GM19351 (cell line): ENCODE results near the gene GHRL.
A peak's percentile ranks its signal among the peaks of the same experiment; 100 is the strongest.
"Not testable (repeated sequence)": the region's sequence is repeated elsewhere in the genome, so short reads cannot be mapped to it uniquely, and the experiment has no call there.

Experiments used
- ATAC-seq: cut with Tn5 transposase; IDR thresholded peaks from one replicate; pipeline ENCODE4 v1.9.1; 2021; ENCODE audit warnings: mild to moderate bottlenecking, moderate library complexity; ENCODE audit not compliant: unreplicated experiment

The GHRL gene

DNA sequence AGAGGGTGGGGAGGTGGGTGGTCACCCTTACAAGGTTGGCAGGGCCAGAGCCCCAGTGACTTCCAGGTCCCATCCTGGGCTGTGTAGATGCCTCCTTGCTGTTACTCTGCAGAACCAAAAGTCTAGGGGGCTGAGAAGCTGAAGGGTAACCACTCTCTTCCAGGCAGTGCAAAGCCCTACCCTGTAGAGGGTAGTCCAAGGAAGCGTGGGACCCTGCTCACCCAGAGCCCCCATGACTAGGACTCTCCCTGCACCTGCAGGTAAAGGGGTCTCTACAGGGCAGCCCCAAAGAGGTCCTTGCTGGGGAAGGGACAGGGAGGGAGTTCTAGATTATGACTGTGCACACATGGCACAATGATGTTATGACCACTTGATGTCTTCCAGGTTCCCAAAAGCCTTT lies 14.2 kb downstream of the GHRL start:
- ATAC-seq, result no peak

DNA sequence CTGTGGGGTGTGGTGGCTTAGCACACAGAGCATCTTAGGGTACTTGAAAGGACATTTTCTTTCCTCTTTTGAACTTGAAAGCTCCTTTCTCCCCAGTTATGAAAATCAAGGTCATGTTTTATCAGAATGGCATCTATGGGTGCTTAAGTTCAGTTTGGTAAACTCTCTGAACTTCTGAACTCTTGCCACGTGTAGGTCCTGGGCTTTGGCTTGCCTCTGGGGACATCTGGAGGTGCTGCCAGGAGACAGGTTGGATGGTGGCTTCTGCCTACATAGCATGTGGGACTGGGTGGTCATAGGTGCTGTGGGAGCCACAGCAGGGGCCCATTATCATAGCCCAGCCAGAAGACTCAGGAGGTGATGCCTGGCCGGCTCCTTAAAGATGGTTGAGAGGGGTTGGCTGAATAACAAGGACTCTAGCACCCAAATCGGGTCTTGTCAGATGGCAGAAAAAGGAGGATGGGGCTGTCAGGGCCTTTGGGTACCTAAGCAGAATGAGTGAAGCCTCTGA lies 15.6 kb downstream of the GHRL start:
- no peak for ATAC-seq

DNA sequence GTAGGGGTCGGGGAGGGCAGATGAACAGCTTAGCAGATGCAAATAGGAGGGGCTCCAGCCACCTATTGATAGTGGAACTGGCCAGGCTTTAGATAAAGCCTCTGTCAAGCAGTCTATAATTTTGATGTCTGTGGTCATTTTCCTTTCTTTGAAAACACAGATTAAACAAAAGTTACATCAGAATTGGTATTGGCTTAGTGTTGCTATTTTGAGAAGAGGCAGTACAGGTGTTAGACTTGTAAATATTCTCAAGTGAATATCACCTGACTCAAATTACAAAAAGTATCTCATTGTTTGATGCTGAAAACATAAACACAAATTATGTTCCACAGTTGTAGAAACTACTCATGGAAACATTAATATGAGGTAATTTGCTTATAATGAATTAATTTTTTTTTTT lies 18.1 kb downstream of the GHRL start:
- ATAC-seq, result no peak

DNA sequence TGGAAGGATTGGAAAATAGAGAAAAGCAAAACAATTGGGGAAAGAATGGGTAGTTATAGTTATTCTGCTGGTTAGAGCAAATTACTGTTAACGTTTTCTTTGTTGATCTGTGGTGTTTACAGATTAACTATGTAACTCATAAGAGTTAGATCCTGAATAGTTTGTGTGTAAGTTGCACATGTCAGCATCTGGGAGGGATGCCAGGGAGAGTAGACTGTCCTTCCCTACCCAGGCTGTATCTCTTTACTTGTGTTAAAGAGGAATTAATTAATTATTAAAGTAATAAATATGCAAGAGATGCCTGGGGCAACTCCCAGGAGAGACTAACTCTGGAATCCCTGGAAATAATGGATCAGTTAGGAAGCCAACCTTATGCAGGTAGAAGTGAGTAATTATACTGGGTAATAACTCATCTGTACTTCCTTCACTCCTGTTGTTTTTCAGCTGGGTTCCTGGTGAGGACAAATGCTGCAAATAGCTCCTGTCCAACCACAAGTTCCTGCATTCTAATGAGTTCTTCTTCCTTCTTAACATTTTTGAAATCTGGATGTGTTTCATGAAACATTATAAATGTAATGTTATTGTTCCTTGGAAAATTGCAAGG lies 18.9 kb downstream of the GHRL start:
- ATAC-seq, result no peak

DNA sequence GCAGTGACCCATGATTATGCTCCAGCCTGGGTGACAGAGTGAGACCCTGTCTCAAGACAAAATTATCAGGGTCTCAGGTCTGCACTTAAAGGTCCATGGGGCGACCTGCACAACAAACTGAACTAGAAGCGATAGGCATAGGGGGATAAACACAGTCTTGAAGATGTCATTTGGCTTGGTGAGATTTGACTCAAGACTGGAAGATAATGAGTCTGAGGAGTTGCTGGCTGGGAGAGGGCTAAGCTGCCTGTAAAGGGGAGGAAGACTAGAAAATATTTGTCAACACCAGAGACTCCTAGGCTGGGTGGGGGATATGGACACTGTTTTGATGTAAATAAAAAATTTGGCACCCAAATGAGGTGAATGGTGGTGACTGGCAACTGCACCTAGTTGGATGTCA lies 19.8 kb downstream of the GHRL start:
- no peak for ATAC-seq

DNA sequence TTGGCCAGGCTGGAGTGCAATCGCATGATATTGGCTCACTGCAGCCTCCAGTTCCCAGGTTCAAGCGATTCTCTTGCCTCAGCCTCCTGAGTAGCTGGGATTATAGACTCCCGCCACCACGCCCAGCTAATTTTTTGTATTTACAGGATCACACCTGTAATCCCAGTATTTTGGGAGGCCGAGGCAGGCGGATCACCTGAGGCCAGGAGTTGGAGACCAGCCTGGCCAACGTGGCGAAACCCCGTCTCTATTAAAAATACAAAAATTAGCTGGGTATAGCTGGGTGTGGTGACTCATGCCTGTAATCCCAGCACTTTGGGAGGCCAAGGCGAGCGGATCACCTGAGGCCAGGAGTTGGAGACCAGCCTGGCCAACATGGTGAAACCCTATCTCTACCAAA lies 20.3 kb downstream of the GHRL start:
- not testable (repeated sequence) for ATAC-seq

DNA sequence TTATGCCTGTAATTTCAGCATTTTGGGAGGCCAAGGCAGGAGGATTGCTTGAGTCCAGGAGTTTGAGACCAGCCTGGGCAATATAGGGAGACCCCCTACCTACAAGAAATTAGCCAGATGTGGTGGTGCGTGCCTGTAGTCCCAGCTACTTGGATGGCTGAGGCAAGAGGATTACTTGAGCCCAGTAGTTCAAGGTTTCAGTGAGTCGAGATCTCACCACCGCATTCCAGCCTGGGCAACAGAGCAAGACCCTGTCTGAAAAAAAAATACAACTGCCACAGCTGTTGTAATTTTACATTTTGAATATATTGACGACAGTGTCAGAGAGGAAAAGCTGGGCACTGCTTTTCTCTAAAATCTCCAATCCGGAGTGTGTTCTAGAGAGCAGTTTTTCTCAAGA lies 23.3 kb downstream of the GHRL start:
- no peak for ATAC-seq

DNA sequence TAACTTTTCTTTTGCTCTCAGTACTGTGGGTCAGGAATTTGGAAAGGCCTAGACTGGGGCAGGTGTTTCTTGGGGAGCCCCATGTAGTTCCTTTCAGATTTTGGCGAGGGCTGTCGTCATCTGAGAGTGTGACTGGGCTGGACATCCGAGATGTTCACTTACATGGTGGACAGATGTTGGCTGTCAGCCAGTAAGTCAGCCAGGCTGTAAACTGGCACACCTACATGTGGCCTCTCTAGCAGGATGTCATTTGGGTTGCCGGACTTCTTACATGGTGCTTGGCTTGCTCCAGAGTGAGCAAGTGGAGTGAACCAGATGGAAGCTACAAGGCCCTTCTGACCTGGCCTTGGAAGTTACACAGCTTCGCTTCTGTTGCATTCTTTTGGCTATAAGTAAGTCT lies 23.8 kb downstream of the GHRL start:
- ATAC-seq, result no peak

DNA sequence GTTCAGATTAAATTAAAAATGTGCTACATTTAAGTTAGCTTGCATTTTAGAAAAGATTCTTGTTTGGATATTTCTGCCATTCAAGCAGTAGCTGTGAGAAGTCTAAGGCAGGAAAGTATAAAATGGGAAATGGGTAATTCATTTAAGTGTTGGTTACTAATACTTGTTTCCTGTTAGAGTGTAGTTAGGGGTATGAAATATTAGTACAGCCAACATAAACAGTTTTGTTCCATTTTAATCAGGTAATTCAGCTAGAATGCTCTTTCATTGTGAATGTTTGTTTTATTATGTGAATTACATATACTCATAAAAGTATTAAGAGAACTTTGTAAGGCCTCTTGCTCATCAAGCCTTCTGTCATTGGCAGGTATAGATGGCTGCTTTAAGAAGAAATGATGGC lies 24.6 kb downstream of the GHRL start:
- ATAC-seq, result no peak

DNA sequence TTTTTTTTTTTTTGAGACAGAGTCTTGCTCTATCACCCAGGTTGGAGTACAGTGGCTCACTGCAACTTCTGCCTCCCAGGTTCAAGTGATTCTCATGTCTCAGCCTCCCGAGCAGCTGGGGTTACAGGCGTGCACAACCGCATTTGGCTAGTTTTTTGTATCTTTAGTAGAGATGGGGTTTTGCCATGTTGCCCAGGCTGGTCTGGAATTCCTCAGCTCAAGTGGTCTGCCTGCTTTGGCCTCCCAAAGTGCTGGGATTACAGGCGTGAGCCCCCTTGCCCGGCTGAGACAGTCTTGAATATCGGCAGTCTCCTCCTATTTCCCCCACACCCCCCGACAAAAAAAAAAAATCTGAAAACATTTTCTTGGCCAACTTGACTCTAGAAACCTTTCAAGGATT lies 25.8 kb downstream of the GHRL start:
- ATAC-seq, result not testable (repeated sequence)

DNA sequence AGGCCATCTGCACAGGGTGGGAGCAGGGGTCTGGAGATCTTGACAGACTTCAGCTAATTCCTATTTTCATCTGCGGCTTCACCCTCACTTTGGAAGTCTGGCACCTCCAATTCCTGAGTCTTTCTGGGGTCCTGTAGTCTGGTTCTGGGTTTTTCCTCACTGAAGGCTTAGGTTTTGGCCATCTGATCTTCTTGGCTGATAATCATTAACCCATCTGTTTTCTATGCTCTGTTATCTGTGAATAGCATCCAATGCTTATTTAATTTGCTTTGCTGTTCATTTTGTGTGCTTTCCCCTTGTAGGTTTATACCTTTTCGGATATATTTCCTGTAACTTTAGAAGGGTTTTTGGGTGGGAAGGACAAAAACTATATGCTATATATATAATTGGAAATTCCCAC lies 26.9 kb downstream of the GHRL start:
- ATAC-seq, result no peak

DNA sequence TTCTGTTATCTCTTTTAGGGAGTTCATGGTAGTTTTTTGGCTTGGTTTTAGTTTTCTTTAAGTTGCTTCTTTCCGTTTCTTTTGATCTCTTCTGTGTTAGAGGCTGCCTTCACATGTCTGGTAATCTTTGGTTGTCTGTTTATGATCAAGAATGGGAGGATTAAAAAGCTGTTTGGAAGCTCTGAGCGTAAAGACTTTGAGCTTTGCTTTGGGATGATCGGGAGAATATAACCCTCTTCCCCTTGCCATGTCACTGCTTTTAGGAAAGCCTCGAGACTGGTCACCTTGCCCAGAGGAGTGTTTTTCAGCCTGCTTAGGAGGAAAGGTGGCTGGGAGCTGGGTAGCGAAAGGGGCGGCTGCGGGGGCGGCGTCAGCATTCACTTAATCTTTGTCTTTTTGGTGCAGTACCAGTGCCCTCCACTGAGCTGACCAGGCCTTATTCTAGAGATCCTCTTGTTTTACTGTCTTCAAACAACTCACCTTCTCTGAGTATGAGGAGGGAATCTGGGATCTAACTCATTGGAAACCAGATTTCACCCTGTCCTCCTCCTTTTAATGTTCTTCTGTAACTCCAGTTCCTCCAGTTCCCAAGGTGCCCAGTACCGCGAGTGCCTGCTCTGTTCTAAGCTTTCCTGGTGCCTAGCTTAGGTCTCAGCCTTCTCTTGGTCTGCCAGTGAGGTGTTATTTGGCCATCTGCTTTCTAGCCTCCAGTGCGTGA lies 28.9 kb downstream of the GHRL start:
- ATAC-seq, result peak; percentile 50

DNA sequence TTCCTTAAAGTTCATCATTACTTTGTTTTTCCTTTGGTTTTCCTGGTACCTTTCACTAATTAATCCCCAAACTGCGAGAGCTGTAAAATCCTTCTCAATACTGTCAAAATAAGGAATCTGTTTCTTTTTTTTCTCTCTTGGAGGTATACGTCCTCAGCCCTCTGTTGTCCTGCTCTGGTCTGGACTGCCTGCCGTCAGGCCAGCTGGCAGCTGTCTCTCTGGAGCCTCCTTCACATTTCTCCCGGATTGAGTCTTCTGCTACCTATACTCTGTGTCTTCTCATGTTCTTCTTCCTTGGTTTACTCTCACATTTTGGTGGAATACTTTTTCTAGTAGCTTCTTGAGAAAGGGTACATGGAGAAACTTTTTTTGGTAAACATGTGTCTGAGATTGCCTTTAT lies 30.7 kb downstream of the GHRL start:
- no peak for ATAC-seq

DNA sequence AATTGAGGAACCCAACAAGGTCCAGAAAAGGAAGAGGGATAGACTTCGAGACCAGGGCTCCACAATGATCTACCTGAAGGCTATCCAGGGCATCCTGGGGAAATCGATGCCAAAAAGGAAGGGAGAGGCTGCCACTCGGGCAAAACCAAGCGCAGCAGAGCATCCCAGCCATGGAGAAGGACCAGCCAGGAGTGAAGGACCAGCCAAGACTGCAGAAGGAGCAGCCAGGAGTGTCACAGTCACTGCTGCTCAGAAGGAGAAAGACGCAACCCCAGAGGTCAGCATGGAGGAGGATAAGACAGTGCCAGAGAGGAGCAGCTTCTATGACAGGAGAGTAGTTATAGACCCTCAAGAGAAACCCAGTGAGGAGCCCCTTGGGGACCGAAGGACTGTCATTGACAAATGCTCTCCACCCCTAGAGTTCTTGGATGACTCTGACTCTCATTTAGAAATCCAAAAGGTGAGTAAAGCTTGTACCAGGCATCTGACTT lies 32.5 kb downstream of the GHRL start:
- ATAC-seq, result no peak

DNA sequence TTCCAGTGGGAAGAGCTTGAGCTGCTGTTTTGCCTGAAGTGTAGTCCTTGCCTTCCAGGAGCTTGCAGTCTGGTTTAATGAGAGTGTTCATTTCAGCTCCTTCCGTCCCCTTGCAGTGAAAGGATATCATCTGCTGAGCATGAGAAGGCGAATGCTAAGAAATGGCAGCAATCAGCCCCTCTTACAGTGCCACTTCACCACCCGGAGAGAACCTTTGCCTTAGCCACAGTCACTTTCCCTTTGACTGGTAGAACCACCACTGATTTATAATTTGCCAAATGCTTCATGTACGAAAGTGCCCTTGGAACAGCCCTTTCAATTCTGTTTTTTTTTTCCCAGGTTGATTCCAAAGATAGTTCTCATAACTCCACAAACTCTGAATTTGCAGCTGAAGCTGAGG lies 32.9 kb downstream of the GHRL start:
- ATAC-seq, result no peak

DNA sequence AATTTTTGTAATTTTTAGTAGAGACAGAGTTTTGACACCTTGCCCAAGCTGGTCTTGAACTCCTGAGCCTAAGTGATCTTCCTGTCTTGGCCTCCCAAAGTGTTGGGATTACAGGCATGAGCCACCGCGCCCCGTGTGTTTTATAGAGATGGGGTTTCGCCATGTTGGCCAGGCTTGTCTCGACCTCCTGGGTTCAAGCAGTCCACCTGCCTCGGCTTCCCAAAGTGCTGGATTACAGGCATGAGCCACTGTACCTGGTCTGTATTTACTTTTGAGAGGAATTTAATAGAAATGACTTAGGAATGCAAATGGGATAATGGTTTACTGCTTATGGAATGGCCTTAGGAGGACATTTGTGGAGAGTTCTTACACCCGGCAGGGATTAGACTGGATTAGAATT lies 33.7 kb downstream of the GHRL start:
- ATAC-seq, result no peak

DNA sequence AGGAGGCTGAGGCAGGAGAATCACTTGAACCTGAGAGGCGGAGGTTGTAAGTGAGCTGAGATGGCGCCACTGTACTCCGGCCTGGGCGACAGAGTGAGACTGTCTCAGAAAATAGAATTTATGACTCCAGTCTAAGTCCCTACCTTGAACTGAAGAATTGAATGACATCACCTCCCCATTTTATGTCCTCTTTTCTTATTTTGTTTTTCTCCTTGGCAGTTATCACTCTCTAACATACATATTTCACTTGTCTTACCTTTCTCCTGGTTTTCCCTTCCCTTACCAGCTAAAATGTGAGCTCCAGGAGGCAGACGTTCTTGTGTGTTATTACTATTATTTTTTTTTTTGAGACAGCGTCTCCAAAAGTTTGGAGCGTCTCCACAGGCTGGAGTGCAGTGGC lies 36.9 kb downstream of the GHRL start:
- ATAC-seq, result no peak

DNA sequence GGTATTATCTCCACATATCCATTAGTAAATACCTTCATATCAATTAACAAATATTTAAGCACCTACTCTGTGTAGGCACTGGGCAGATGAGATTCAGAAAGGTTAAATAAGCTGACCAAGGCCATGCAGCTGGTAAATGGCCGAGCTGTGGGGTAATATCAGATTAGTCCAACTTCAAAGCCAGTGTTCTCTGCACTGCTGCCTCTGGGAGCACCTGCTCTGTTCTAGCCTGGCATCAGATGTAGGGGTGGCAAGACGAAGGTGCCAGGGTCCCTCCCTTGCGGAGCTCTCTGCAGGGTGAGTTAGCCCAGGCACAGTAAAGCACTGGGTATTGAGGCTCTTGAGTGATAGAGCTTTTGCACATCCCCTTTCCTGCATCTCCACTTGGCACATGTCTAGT lies 39.0 kb downstream of the GHRL start:
- ATAC-seq, result no peak

DNA sequence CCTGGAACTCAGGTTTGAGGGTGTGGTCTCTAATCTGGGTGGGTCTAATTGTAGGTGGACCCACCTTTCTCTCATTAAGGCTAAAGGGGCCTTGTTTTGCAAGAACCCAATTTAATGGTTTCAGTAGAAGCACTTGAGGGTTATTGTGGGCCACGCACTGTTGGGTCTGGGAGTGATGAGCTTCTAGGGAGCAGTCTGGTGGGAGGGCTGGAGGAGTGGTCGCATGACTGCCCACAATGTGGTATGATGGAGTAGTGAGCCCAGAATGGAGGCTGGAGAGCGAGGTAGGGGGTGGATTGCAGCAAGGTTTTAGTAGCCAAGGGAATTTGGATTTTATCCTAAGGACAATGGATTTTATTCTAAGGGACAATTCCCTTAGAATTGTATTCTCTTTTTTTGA lies 41.7 kb downstream of the GHRL start:
- no peak for ATAC-seq

DNA sequence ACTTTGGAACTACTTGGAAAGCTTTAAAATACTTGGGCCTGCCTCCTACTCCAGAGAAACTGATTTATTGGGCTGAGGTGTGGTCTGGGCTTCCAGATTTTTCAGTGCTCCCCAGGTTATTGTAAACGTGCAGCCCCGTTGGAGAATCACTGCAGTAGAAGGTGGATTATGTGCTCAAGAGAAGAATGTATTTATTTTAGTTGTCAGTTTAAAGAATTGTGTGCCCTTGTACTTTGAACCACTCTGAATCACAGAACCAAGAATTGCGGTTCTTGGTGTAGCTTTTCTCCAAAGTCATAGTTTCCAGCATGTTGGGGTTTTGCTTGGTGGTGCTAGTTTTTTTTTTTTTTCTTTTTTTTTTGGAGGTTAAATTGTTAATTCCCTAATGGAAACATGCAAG lies 42.9 kb downstream of the GHRL start:
- no peak for ATAC-seq

DNA sequence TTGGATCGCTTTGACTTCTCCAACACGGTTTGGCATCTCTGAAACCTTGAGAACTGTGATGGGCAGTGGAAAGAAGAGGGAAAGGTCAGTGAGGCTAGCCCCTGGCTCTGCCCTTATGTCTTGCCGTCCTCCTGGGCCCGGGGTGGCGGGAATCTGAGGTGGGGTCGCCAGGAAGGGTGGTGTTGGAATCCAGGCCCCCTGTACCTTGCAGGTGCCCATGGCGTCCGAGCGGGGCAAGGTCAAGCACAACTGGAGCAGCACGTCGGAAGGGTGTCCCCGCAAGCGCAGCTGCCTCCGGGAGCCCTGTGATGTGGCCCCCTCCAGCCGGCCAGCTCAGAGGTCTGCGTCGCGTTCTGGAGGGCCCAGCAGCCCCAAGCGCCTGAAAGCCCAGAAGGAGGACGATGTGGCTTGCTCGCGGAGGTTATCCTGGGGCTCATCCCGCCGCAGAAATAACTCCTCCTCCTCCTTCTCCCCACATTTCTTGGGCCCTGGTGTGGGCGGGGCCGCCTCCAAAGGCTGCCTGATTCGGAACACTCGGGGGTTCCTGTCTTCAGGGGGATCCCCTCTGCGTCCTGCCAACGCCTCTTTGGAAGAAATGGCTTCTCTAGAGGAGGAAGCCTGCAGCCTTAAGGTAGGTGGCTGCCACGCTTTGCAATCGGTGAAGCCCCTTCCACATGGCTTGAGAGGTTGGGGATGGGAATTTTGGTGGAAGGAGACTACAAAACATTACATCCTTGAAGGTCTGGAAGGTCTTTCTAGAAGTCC lies 43.6 kb downstream of the GHRL start:
- no peak for ATAC-seq
